HEK293 (cell line): ENCODE data around the gene ALDH1B1.

Experiments used
- CTCF ChIA-PET: fragments of 350-600 bp; formaldehyde crosslinking; extraction: SDS; loops from one replicate; lab custom pipeline; 2021; ENCODE audit warnings: antibody characterized with exemption; lab: Yijun Ruan, JAX
- POLR2A ChIA-PET: fragments of 300-600 bp; formaldehyde crosslinking; extraction: SDS; loops from one replicate; lab custom pipeline; 2020; ENCODE audit warnings: antibody characterized with exemption, inconsistent platforms; lab: Yijun Ruan, JAX
- H3K27ac ChIP-seq: fragments of 200-500 bp; sonication (Bioruptor generic); 2 replicates; pipeline ENCODE4 v1.5.1; 2014; ENCODE audit warnings: low read depth, low read length, control low read depth, inconsistent platforms; ENCODE audit errors: extremely low read depth
- H3K36me3 ChIP-seq, 2 experiments: fragments of 200-500 bp in 1 of 2; sonication (Bioruptor generic) in 1 of 2; 1 replicate in 1 of 2; 2 replicates in 1 of 2; pipeline ENCODE4 v1.5.1; 2014 to 2017; ENCODE audit warnings: inconsistent platforms in 2 of 2, low read length in 2 of 2; ENCODE audit not compliant: control insufficient read depth in 2 of 2, insufficient read depth in 1 of 2
- H3K4me1 ChIP-seq: fragments of 200-500 bp; sonication (Bioruptor generic); 2 replicates; pipeline ENCODE4 v1.5.1; 2014; ENCODE audit warnings: mild to moderate bottlenecking, low read length, inconsistent platforms; ENCODE audit not compliant: control insufficient read depth, insufficient read depth
- H3K4me3 ChIP-seq: 2 replicates; pipeline ENCODE4 v1.5.1; 2011; ENCODE audit warnings: low read depth, mild to moderate bottlenecking, control low read depth, low read length, moderate library complexity
- H3K9me3 ChIP-seq: fragments of 200-500 bp; sonication (Bioruptor generic); 2 replicates; pipeline ENCODE4 v1.5.1; 2014; ENCODE audit warnings: low read depth, low read length, inconsistent platforms; ENCODE audit not compliant: control insufficient read depth, insufficient read depth
- ATF2 ChIP-seq: fragments of 450-650 bp; formaldehyde crosslinking; IDR thresholded peaks from 2 replicates; pipeline ENCODE4 v1.5.1; 2016; ENCODE audit warnings: missing biosample characterization, missing genetic modification characterization, low read depth
- HOXC10 ChIP-seq: sonication (generic); formaldehyde crosslinking; IDR thresholded peaks from 2 replicates; pipeline ENCODE4 v1.8.1; 2023; ENCODE audit warnings: mild to moderate bottlenecking, missing genetic modification reagents
- KLF1 ChIP-seq: fragments of 450-650 bp; formaldehyde crosslinking; IDR thresholded peaks from 2 replicates; pipeline ENCODE4 v1.5.1; 2016; ENCODE audit warnings: missing biosample characterization, missing genetic modification characterization
- MYNN ChIP-seq: fragments of 450-650 bp; formaldehyde crosslinking; IDR thresholded peaks from 2 replicates; pipeline ENCODE4 v1.5.1; 2016; ENCODE audit warnings: missing biosample characterization, missing genetic modification characterization, borderline replicate concordance
- MZF1 ChIP-seq: fragments of 450-650 bp; formaldehyde crosslinking; IDR thresholded peaks from 2 replicates; pipeline ENCODE4 v1.5.1; 2017; ENCODE audit warnings: missing biosample characterization, missing genetic modification characterization, borderline replicate concordance
- PRDM2 ChIP-seq: fragments of 450-650 bp; formaldehyde crosslinking; IDR thresholded peaks from 2 replicates; pipeline ENCODE4 v1.5.1; 2016; ENCODE audit warnings: missing biosample characterization, missing genetic modification characterization, borderline replicate concordance
- TSHZ1 ChIP-seq: fragments of 450-650 bp; formaldehyde crosslinking; IDR thresholded peaks from 2 replicates; pipeline ENCODE4 v1.5.1; 2016; ENCODE audit warnings: missing biosample characterization, missing genetic modification characterization, borderline replicate concordance
- ZFP3 ChIP-seq: fragments of 450-650 bp; formaldehyde crosslinking; IDR thresholded peaks from 2 replicates; pipeline ENCODE4 v1.5.1; 2016; ENCODE audit warnings: low read depth, missing biosample characterization, missing genetic modification characterization
- ZNF10 ChIP-seq: fragments of 450-650 bp; formaldehyde crosslinking; IDR thresholded peaks from 2 replicates; pipeline ENCODE4 v1.5.1; 2017; ENCODE audit warnings: missing biosample characterization, missing genetic modification characterization
- ZNF133 ChIP-seq: fragments of 450-650 bp; formaldehyde crosslinking; IDR thresholded peaks from 2 replicates; pipeline ENCODE4 v1.5.1; 2016; ENCODE audit warnings: missing biosample characterization, missing genetic modification characterization
- ZNF155 ChIP-seq: fragments of 450-650 bp; formaldehyde crosslinking; IDR thresholded peaks from 2 replicates; pipeline ENCODE4 v1.5.1; 2016; ENCODE audit warnings: missing biosample characterization, missing genetic modification characterization
- ZNF239 ChIP-seq: fragments of 450-650 bp; formaldehyde crosslinking; IDR thresholded peaks from 2 replicates; pipeline ENCODE4 v1.5.1; 2016; ENCODE audit warnings: missing biosample characterization, missing genetic modification characterization
- ZNF350 ChIP-seq: fragments of 450-650 bp; formaldehyde crosslinking; IDR thresholded peaks from 2 replicates; pipeline ENCODE4 v1.5.0; 2017; ENCODE audit warnings: missing biosample characterization, mild to moderate bottlenecking, missing genetic modification characterization
- ZNF404 ChIP-seq: fragments of 450-650 bp; formaldehyde crosslinking; IDR thresholded peaks from 2 replicates; pipeline ENCODE4 v1.5.1; 2017; ENCODE audit warnings: missing biosample characterization, missing genetic modification characterization
- ZNF558 ChIP-seq: fragments of 450-650 bp; formaldehyde crosslinking; IDR thresholded peaks from 2 replicates; pipeline ENCODE4 v1.5.1; 2016; ENCODE audit warnings: missing biosample characterization, missing genetic modification characterization
- ZNF664 ChIP-seq: fragments of 450-650 bp; formaldehyde crosslinking; IDR thresholded peaks from 2 replicates; pipeline ENCODE4 v1.5.1; 2016; ENCODE audit warnings: missing biosample characterization, missing genetic modification characterization
- ZXDB ChIP-seq: fragments of 450-650 bp; formaldehyde crosslinking; IDR thresholded peaks from 2 replicates; pipeline ENCODE4 v1.5.1; 2016; ENCODE audit warnings: missing biosample characterization, missing genetic modification characterization

Gene ALDH1B1

GRCh38 chr9:38418366-38418765, 25.9 kb downstream of the ALDH1B1 start:
- ChIA-PET POLR2A (no interaction called here), CTCF (interaction anchor here (0.8 to 4.2 kb wide), 6 partner anchors 10 to 504 kb away, joined by 3 to 58 read pairs (median 8); no protein-coding TSS in a partner anchor)
- no peak overlapping the region for H3K4me3 ChIP-seq
- H3K4me1 ChIP-seq, result no peaks in the 10 kb centered on the region
- no peak overlapping the region for H3K27ac ChIP-seq
- H3K36me3 ChIP-seq, result no peaks in the 10 kb centered on the region
- TF ChIP-seq MZF1 (tag by site-specific recombination) (no peak), ZNF350 (tag by site-specific recombination) (no peak), MYNN (tag by site-specific recombination) (no peak), KLF1 (tag by site-specific recombination) (no peak), ZNF10 (tag by site-specific recombination) (no peak), HOXC10 (no peak), ZFP3 (tag by site-specific recombination) (no peak)
- H3K9me3 ChIP-seq, result no peaks in the 10 kb centered on the region

- H3K9me3 ChIP-seq, result no peaks in the 10 kb centered on the region
- ChIA-PET CTCF (interaction anchor here (0.8 to 4.2 kb wide), 3 partner anchors 16 to 505 kb away, joined by 3 to 58 read pairs (median 4); no protein-coding TSS in a partner anchor), POLR2A (no interaction called here)
- H3K4me3 ChIP-seq, result no peak overlapping the region
- H3K36me3 ChIP-seq, result no peaks in the 10 kb centered on the region
- no peak overlapping the region for H3K27ac ChIP-seq
- no peaks in the 10 kb centered on the region; the same call in 1 of the 2 replicates for H3K4me1 ChIP-seq
- no peak for TF ChIP-seq ZNF664 (tag by site-specific recombination)
- no peak for TF ChIP-seq ZNF239
- no peak for TF ChIP-seq ATF2 (tag by site-specific recombination)
- TF ChIP-seq ZNF155 (tag by site-specific recombination), result no peak
- TF ChIP-seq ZNF133 (tag by site-specific recombination), result no peak
- TF ChIP-seq ZNF558 (tag by site-specific recombination), result no peak
- TF ChIP-seq PRDM2 (tag by site-specific recombination), result no peak
- TF ChIP-seq ZXDB (tag by site-specific recombination), result no peak
- TF ChIP-seq TSHZ1 (tag by site-specific recombination), result no peak
- no peak for TF ChIP-seq ZNF404 (tag by site-specific recombination)
Observed at GRCh38 chr9:38419181-38419580, 26.7 kb downstream of the ALDH1B1 start.
